Fibroblast of skin of right biceps (primary cell): ENCODE results near the gene MICAL2.

Source experiments
- DNase-seq: peaks from one replicate; pipeline ENCODE4 v3.0.0-alpha.2; 2013

The MICAL2 gene

GRCh38 chr11:12157241-12157661, 46.9 kb downstream of the MICAL2 start:
- DNase-seq: peak; percentile 85

- DNase-seq: no peak
Observed at GRCh38 chr11:12158909-12159308, 48.5 kb downstream of the MICAL2 start.

GRCh38 chr11:12159351-12160099, 49.1 kb downstream of the MICAL2 start:
- peak; percentile 91 for DNase-seq

- no peak for DNase-seq
Observed at GRCh38 chr11:12160231-12160630, 49.8 kb downstream of the MICAL2 start.

- DNase-seq: no peak
Observed at GRCh38 chr11:12160680-12161079, 50.3 kb downstream of the MICAL2 start.

- DNase-seq: no peak
Observed at GRCh38 chr11:12161137-12161536, 50.7 kb downstream of the MICAL2 start.

- DNase-seq: no peak
Observed at GRCh38 chr11:12161603-12162350, 51.4 kb downstream of the MICAL2 start.

- no peak for DNase-seq
Observed at GRCh38 chr11:12162652-12163051, 52.3 kb downstream of the MICAL2 start.

- peak; percentile 81 for DNase-seq
Observed at GRCh38 chr11:12163181-12163941, 53.0 kb downstream of the MICAL2 start.

GRCh38 chr11:12164061-12165014, 53.9 kb downstream of the MICAL2 start:
- DNase-seq: peak; percentile 81

GRCh38 chr11:12165237-12165875, 55.0 kb downstream of the MICAL2 start:
- no peak for DNase-seq

- no peak for DNase-seq
Observed at GRCh38 chr11:12166299-12167060, 56.1 kb downstream of the MICAL2 start.

- DNase-seq: peak; percentile 97
Observed at GRCh38 chr11:12167061-12168000, 56.9 kb downstream of the MICAL2 start.

- no peak for DNase-seq
Observed at GRCh38 chr11:12168114-12168513, 57.7 kb downstream of the MICAL2 start.

GRCh38 chr11:12169822-12170221, 59.4 kb downstream of the MICAL2 start:
- no peak for DNase-seq

GRCh38 chr11:12170501-12170900, 60.1 kb downstream of the MICAL2 start:
- no peak for DNase-seq

- DNase-seq: peak; percentile 90
Observed at GRCh38 chr11:12170984-12171383, 60.6 kb downstream of the MICAL2 start.

- DNase-seq: no peak
Observed at GRCh38 chr11:12171921-12172320, 61.5 kb downstream of the MICAL2 start.

- no peak for DNase-seq
Observed at GRCh38 chr11:12172493-12173013, 62.2 kb downstream of the MICAL2 start.

- no peak for DNase-seq
Observed at GRCh38 chr11:12173111-12173510, 62.7 kb downstream of the MICAL2 start.
